Neural progenitor cell (in vitro differentiated cells): ENCODE data around the gene PCDHA6. TPM values are rescaled to one million over a fixed set of nuclear protein-coding genes. Genes with fewer than 3 reads are reported as not detected.
A peak's percentile ranks its signal among the peaks of the same experiment; 100 is the strongest.
"Not testable (repeated sequence)": the region's sequence is repeated elsewhere in the genome, so short reads cannot be mapped to it uniquely, and the experiment has no call there.

Experiments used
- DNase-seq: peaks from one replicate; pipeline ENCODE4 v3.0.0-alpha.2; 2016; ENCODE audit warnings: low spot score
- H2AFZ ChIP-seq: fragments of 200-600 bp; sonication (generic); replicated peaks from 2 replicates; pipeline ENCODE4 v1.6.1; 2016; ENCODE audit warnings: antibody characterized with exemption
- H3F3A ChIP-seq: fragments of 200-600 bp; sonication (generic); 2 replicates; pipeline ENCODE4 v1.6.1; 2016; ENCODE audit warnings: antibody characterized with exemption, low read depth
- H3K27ac ChIP-seq: fragments of 200-600 bp; sonication (generic); 2 replicates; pipeline ENCODE4 v1.5.1; 2016; ENCODE audit warnings: mild to moderate bottlenecking
- H3K27me3 ChIP-seq: fragments of 200-600 bp; sonication (generic); 2 replicates; pipeline ENCODE4 v1.6.1; 2016; ENCODE audit warnings: mild to moderate bottlenecking, moderate library complexity
- H3K36me3 ChIP-seq: fragments of 200-600 bp; sonication (generic); 2 replicates; pipeline ENCODE4 v1.5.1; 2016
- H3K4me1 ChIP-seq: fragments of 200-600 bp; sonication (generic); 2 replicates; pipeline ENCODE4 v1.6.1; 2016; ENCODE audit warnings: mixed run types
- H3K4me2 ChIP-seq: fragments of 200-600 bp; sonication (generic); 2 replicates; pipeline ENCODE4 v1.6.1; 2016
- H3K4me3 ChIP-seq: fragments of 200-600 bp; sonication (generic); 2 replicates; pipeline ENCODE4 v1.5.1; 2016
- H3K79me2 ChIP-seq: fragments of 200-600 bp; sonication (generic); 2 replicates; pipeline ENCODE4 v1.6.1; 2016; ENCODE audit warnings: low read depth
- H3K9ac ChIP-seq: fragments of 200-600 bp; sonication (generic); 2 replicates; pipeline ENCODE4 v1.6.1; 2016
- H3K9me3 ChIP-seq: fragments of 200-600 bp; sonication (generic); 2 replicates; pipeline ENCODE4 v1.5.1; 2016; ENCODE audit warnings: low read depth
- H4K20me1 ChIP-seq: fragments of 200-600 bp; sonication (generic); 2 replicates; pipeline ENCODE4 v1.6.1; 2016; ENCODE audit warnings: low read depth
- H3K27ac Mint-ChIP-seq: 3 replicates; pipeline ENCODE4 v1.8.0; 2021; ENCODE audit warnings: mixed read lengths
- H3K27me3 Mint-ChIP-seq: 2 replicates; pipeline ENCODE4 v1.8.0; 2022; ENCODE audit warnings: low read depth, mild to moderate bottlenecking, inconsistent platforms, moderate library complexity, mixed read lengths; ENCODE audit not compliant: insufficient read depth
- H3K36me3 Mint-ChIP-seq: 3 replicates; pipeline ENCODE4 v1.8.0; 2021; ENCODE audit warnings: mixed read lengths
- H3K4me1 Mint-ChIP-seq: 3 replicates; pipeline ENCODE4 v1.8.0; 2021; ENCODE audit warnings: mixed read lengths
- H3K4me3 Mint-ChIP-seq: 3 replicates; pipeline ENCODE4 v1.8.0; 2021; ENCODE audit warnings: mild to moderate bottlenecking, moderate library complexity, mixed read lengths
- H3K9me3 Mint-ChIP-seq: 3 replicates; pipeline ENCODE4 v1.8.0; 2020; ENCODE audit warnings: mixed read lengths
- CTCF ChIP-seq: fragments of 200-600 bp; sonication (generic); IDR thresholded peaks from 2 replicates; pipeline ENCODE4 v1.5.1; 2017; ENCODE audit warnings: antibody characterized with exemption, mild to moderate bottlenecking
- EZH2 ChIP-seq: fragments of 200-600 bp; sonication (generic); IDR thresholded peaks from 2 replicates; pipeline ENCODE4 v1.6.1; 2017; ENCODE audit warnings: antibody characterized with exemption, mild to moderate bottlenecking, moderate library complexity
- EZH2phosphoT487 ChIP-seq: fragments of 200-600 bp; sonication (generic); IDR thresholded peaks from 2 replicates; pipeline ENCODE4 v1.6.1; 2017; ENCODE audit warnings: antibody characterized with exemption
- total RNA-seq: library from RNA; depleted of rRNA; stranded (reverse); fragments of >200 nt; gene quantifications from 2 replicates; pipeline ENCODE4 v1.2.3, GENCODE V29; 2015; ENCODE audit warnings: low replicate concordance

PCDHA6 gene
- total RNA-seq, 1 donor from 2014 or later = 2.0 TPM

GRCh38 chr5:140802781-140803271 lies 24.9 kb upstream of the PCDHA6 start:
- Mint-ChIP-seq H3K27ac (no peak overlapping the region), H3K27me3 (peaks cover 2% of the 10 kb centered on the region), H3K36me3 (peaks cover 25% of the 10 kb centered on the region), H3K4me3 (no peak overlapping the region), H3K9me3 (peaks cover 40% of the 10 kb centered on the region), H3K4me1 (peaks cover 9% of the 10 kb centered on the region)
- H3K79me2 ChIP-seq = no peaks in the 10 kb centered on the region
- TF ChIP-seq EZH2phosphoT487 (no peak), CTCF (no peak), EZH2 (no peak)
- no peaks in the 10 kb centered on the region for H4K20me1 ChIP-seq
- no peaks in the 10 kb centered on the region for H3F3A ChIP-seq
- H3K4me1 ChIP-seq = no peaks in the 10 kb centered on the region
- peaks cover 9% of the 10 kb centered on the region for H3K9me3 ChIP-seq
- no peak overlapping the region for H3K4me3 ChIP-seq
- no peak overlapping the region for H2AFZ ChIP-seq
- H3K4me2 ChIP-seq = no peak overlapping the region
- H3K36me3 ChIP-seq = peaks cover 13% of the 10 kb centered on the region
- H3K27ac ChIP-seq = no peak overlapping the region
- H3K27me3 ChIP-seq = no peaks in the 10 kb centered on the region
- DNase-seq = no peak
- no peak overlapping the region for H3K9ac ChIP-seq

GRCh38 chr5:140806834-140807775 lies 20.7 kb upstream of the PCDHA6 start, which contains the start of gene PCDHA4:
PCDHA4 (plus strand) TSS chr5:140807068.
- peaks cover 4% of the 10 kb centered on the region for H3K27me3 Mint-ChIP-seq
- peak within 1 kb of the TSS; percentile 98 for H3K27ac Mint-ChIP-seq
- no peak within 1 kb of the TSS for H3K27ac ChIP-seq
- peaks cover 4% of the 10 kb centered on the region for H3K79me2 ChIP-seq
- peak within 1 kb of the TSS; percentile 87 for H3K4me2 ChIP-seq
- peaks cover 34% of the 10 kb centered on the region for H3K36me3 Mint-ChIP-seq
- H3K9me3 ChIP-seq = no peaks in the 10 kb centered on the region
- H3K4me3 ChIP-seq = peak within 1 kb of the TSS; percentile 92
- no peaks in the 10 kb centered on the region for H4K20me1 ChIP-seq
- H3K9me3 Mint-ChIP-seq = peaks cover 51% of the 10 kb centered on the region
- H3K4me3 Mint-ChIP-seq = peak within 1 kb of the TSS; percentile 95
- H3K9ac ChIP-seq = peak within 1 kb of the TSS; percentile 65
- H3F3A ChIP-seq = no peaks in the 10 kb centered on the region
- TF ChIP-seq EZH2 (no peak), CTCF (peak; percentile 78), EZH2phosphoT487 (no peak)
- peaks cover 13% of the 10 kb centered on the region for H3K4me1 Mint-ChIP-seq
- peak; percentile 84 for DNase-seq
- peaks cover 12% of the 10 kb centered on the region for H3K4me1 ChIP-seq
- H3K27me3 ChIP-seq = no peaks in the 10 kb centered on the region
- peak within 1 kb of the TSS; percentile 100 for H2AFZ ChIP-seq
- H3K36me3 ChIP-seq = peaks cover 12% of the 10 kb centered on the region

GRCh38 chr5:140808241-140808888 lies 19.4 kb upstream of the PCDHA6 start:
- not testable (repeated sequence) for H3K9me3 ChIP-seq, H3K9ac ChIP-seq, H2AFZ ChIP-seq, H3K4me3 ChIP-seq, DNase-seq, H3K4me2 ChIP-seq, H3F3A ChIP-seq, H3K27ac Mint-ChIP-seq, H3K27ac ChIP-seq, H3K27me3 ChIP-seq, H4K20me1 ChIP-seq, H3K27me3 Mint-ChIP-seq, H3K79me2 ChIP-seq
- peaks cover 12% of the 10 kb centered on the region for H3K36me3 ChIP-seq
- peaks cover 12% of the 10 kb centered on the region for H3K4me1 ChIP-seq
- H3K36me3 Mint-ChIP-seq = peaks cover 40% of the 10 kb centered on the region
- peaks cover 13% of the 10 kb centered on the region for H3K4me1 Mint-ChIP-seq
- peaks cover 55% of the 10 kb centered on the region for H3K9me3 Mint-ChIP-seq
- H3K4me3 Mint-ChIP-seq = peak overlapping the region; percentile 95
